Right hindlimb (tissue), 1 donor: ENCODE measurements around the gene TTC34.
A peak's percentile ranks its signal among the peaks of the same experiment; 100 is the strongest.
"Not testable (repeated sequence)": the region's sequence is repeated elsewhere in the genome, so short reads cannot be mapped to it uniquely, and the experiment has no call there.

Source experiments
- DNase-seq: peaks from one replicate; pipeline ENCODE4 v3.0.0-alpha.2; 2018

Gene TTC34

GRCh38 chr1:2655598-2656434 is 145.7 kb downstream of the TTC34 start:
- DNase-seq, result not testable (repeated sequence)

- DNase-seq, result not testable (repeated sequence)
These were observed 147.0 kb downstream of the TTC34 start for GRCh38 chr1:2654443-2654948.

- not testable (repeated sequence) for DNase-seq
These were observed 147.6 kb downstream of the TTC34 start for GRCh38 chr1:2653741-2654442.

GRCh38 chr1:2652926-2653571 is 148.4 kb downstream of the TTC34 start:
- not testable (repeated sequence) for DNase-seq

GRCh38 chr1:2652152-2652925 is 149.2 kb downstream of the TTC34 start:
- DNase-seq, result not testable (repeated sequence)

GRCh38 chr1:2650967-2651645 is 150.4 kb downstream of the TTC34 start:
- no peak for DNase-seq

GRCh38 chr1:2646837-2647236 is 154.7 kb downstream of the TTC34 start:
- no peak for DNase-seq

- DNase-seq, result no peak
These were observed 155.7 kb downstream of the TTC34 start for GRCh38 chr1:2645776-2646175.

GRCh38 chr1:2645143-2645542 is 156.3 kb downstream of the TTC34 start:
- DNase-seq, result no peak

- DNase-seq, result no peak
These were observed 156.8 kb downstream of the TTC34 start for GRCh38 chr1:2644591-2645101.

- no peak for DNase-seq
These were observed 157.3 kb downstream of the TTC34 start for GRCh38 chr1:2644171-2644570.

GRCh38 chr1:2643414-2644077 is 157.9 kb downstream of the TTC34 start:
- no peak for DNase-seq

- DNase-seq, result peak; percentile 96
These were observed 158.7 kb downstream of the TTC34 start for GRCh38 chr1:2642560-2643413.

- no peak for DNase-seq
These were observed 159.3 kb downstream of the TTC34 start for GRCh38 chr1:2642131-2642559.

GRCh38 chr1:2641381-2642130 is 159.9 kb downstream of the TTC34 start:
- no peak for DNase-seq

GRCh38 chr1:2640626-2641025 is 160.9 kb downstream of the TTC34 start:
- DNase-seq, result no peak

- DNase-seq, result no peak
These were observed 161.6 kb downstream of the TTC34 start for GRCh38 chr1:2639607-2640521.

- DNase-seq, result no peak
These were observed 162.3 kb downstream of the TTC34 start for GRCh38 chr1:2639203-2639602.
